ENCODE data around the gene FCF1.

FCF1 gene

DNA sequence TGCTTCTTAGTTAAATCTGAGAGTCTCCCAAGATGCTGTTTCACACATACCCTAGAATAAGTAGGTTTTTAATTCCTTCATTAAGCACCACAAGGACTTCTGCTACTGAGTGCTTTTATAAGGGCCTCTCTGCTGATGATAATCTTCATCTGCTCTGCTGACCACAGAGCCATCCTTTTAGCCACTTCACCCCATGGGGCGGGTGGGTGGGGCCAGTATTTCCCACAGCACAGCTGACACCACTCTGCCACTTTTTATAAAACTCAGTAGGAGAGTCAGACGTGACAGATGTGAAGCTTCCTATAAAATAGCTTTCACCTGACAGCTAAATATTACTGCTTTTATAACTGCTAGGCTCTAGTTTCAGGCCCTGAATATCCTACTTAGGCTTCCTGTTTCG is 20.3 kb downstream of the FCF1 start:
- TF ChIP-seq, protein P1, sequence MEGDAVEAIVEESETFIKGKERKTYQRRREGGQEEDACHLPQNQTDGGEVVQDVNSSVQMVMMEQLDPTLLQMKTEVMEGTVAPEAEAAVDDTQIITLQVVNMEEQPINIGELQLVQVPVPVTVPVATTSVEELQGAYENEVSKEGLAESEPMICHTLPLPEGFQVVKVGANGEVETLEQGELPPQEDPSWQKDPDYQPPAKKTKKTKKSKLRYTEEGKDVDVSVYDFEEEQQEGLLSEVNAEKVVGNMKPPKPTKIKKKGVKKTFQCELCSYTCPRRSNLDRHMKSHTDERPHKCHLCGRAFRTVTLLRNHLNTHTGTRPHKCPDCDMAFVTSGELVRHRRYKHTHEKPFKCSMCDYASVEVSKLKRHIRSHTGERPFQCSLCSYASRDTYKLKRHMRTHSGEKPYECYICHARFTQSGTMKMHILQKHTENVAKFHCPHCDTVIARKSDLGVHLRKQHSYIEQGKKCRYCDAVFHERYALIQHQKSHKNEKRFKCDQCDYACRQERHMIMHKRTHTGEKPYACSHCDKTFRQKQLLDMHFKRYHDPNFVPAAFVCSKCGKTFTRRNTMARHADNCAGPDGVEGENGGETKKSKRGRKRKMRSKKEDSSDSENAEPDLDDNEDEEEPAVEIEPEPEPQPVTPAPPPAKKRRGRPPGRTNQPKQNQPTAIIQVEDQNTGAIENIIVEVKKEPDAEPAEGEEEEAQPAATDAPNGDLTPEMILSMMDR (IDR thresholded peaks at IDR 0.05; ENCODE audit: insufficient read depth, low read length, poor library complexity, severe bottlenecking), result no peak
- no peak overlapping the region for H3K4me3 ChIP-seq (replicated peaks; ENCODE audit: low read depth, low read length)
- no peaks in the 10 kb centered on the region for H3K27me3 ChIP-seq (replicated peaks; ENCODE audit: control insufficient read depth, insufficient read depth, low read length)
- DNase-seq (ENCODE audit: extremely low read depth, insufficient read length), result no peak
- H3K36me3 ChIP-seq (ENCODE audit: control insufficient read depth, insufficient read depth, low read length), result peaks cover 8% of the 10 kb centered on the region

DNA sequence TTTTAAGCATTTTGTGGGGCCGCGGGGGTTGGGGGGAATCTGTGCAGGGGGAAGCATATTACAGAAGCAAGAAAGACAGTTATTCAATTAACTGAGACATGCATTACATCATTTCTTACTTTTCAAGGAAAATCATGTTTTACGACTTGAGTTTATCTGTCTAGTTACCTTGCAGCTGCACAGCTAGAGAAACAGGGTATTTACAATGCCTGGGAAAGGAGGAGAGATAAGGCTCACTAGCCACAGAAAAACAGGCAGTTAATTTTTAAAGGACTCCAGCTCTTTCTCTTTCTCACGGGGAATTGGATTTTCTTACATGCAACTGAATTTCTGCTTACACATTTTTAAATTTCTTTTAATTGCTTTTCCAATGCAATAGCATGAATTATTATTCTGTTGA is 22.2 kb downstream of the FCF1 start:
- Histone ChIP-seq H3K4me3 (replicated peaks; ENCODE audit: low read depth, low read length) (no peak overlapping the region), H3K36me3 (ENCODE audit: control insufficient read depth, insufficient read depth, low read length) (peaks cover 8% of the 10 kb centered on the region), H3K27me3 (replicated peaks; ENCODE audit: control insufficient read depth, insufficient read depth, low read length) (no peaks in the 10 kb centered on the region)
- no peak for DNase-seq (ENCODE audit: extremely low read depth, insufficient read length)
- TF ChIP-seq, protein P1 (IDR thresholded peaks at IDR 0.05; ENCODE audit: insufficient read depth, low read length, poor library complexity, severe bottlenecking), result no peak

DNA sequence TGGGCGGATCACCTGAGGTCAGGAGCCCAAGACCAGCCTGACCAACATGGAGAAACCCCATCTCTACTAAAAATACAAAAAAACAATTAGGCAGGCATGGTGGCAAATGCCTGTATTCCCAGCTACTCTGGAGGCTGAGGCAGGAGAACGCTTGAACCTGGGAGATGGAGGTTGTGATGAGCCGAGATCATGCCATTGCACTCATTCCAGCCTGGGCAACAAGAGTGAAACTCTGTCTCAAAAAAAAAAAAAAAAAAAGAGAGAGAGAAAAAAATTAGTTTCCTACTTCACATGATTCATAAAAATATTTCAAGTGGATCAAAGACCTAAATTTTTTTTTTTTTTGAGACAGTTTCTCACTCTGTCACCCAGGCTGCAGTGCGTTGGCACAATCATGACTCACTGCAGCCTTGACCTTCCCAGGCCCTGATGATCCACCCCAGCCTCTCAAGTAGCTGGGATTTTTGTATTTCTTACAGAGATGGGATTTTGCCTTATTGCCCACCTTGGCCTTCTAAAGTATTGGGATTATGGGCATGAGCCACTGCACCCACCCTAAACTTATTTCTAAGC is 24.9 kb downstream of the FCF1 start:
- TF ChIP-seq, protein P1 (IDR thresholded peaks at IDR 0.05; ENCODE audit: insufficient read depth, low read length, poor library complexity, severe bottlenecking), result no peak
- Histone ChIP-seq H3K4me3 (replicated peaks; ENCODE audit: low read depth, low read length) (no peak overlapping the region), H3K36me3 (ENCODE audit: control insufficient read depth, insufficient read depth, low read length) (peaks cover 3% of the 10 kb centered on the region), H3K27me3 (replicated peaks; ENCODE audit: control insufficient read depth, insufficient read depth, low read length) (no peaks in the 10 kb centered on the region)
- no peak for DNase-seq (ENCODE audit: extremely low read depth, insufficient read length)

DNA sequence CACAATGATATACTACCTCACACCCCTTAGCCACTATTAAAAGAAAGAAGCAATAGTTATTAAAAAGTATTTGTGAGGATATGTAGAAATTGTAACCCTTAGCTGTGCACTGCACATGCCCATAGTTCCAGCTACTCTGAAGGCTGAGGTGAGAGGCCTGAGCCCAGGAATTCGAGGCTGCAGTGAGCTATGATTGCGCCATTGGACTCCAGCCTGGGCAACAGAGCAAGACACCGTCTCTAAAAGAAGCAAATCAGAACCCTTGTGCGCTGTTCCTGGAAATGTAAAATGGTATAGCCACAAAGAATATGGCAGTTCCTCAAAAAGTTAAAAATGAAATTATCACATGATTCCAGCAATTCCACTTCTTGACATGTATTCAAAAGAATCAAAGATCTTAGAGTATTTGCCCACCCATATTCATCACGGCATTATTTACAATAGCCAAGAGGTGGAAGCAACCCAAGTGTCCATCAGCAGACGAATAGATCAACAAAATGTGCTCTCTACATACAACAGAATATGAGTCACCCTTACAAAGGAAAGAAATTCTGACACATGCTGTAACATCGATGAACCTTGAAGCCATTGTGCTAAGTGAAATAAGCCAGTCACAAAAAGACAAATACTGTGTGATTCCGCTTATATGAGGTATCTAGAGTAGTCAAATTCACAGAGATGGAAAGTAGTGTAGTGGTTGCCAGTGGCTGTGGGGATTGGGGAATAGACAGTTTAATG is 26.5 kb downstream of the FCF1 start:
- DNase-seq (ENCODE audit: extremely low read depth, insufficient read length), result no peak
- TF ChIP-seq, protein P1 (IDR thresholded peaks at IDR 0.05; ENCODE audit: insufficient read depth, low read length, poor library complexity, severe bottlenecking), result no peak

DNA sequence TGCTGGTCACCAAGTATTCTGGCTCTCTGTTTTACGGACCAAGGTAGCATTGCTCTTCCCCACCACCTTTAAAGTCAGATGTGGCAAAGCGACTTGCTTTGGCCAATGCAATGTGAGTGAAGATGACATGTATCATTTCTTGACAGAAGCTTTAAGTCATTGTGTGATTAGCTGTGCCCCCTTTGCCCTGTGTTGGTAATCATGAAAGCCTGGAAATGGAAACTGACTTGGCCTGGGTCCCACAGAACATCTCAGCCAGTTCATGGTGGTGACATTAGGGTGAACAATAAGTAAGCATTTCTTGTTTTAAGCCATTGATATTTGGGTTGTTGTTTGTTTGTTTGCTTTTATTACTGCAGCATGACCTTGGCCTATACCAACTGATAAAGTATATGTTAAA is 34.3 kb downstream of the FCF1 start:
- DNase-seq (ENCODE audit: extremely low read depth, insufficient read length), result no peak
- H3K4me3 ChIP-seq (replicated peaks; ENCODE audit: low read depth, low read length), result no peak overlapping the region
- no peaks in the 10 kb centered on the region for H3K27me3 ChIP-seq (replicated peaks; ENCODE audit: control insufficient read depth, insufficient read depth, low read length)
- no peaks in the 10 kb centered on the region for H3K36me3 ChIP-seq (ENCODE audit: control insufficient read depth, insufficient read depth, low read length)
- TF ChIP-seq, protein P1 (IDR thresholded peaks at IDR 0.05; ENCODE audit: insufficient read depth, low read length, poor library complexity, severe bottlenecking), result no peak

More for the DNA sequence above, 26.5 kb downstream of the FCF1 start:
- H3K27me3 ChIP-seq (replicated peaks; ENCODE audit: control insufficient read depth, insufficient read depth, low read length), result no peaks in the 10 kb centered on the region
- no peak overlapping the region for H3K4me3 ChIP-seq (replicated peaks; ENCODE audit: low read depth, low read length)
- H3K36me3 ChIP-seq (ENCODE audit: control insufficient read depth, insufficient read depth, low read length), result no peaks in the 10 kb centered on the region; the same call in none of the 2 replicates
